ENCODE data around the gene CCSER2.
A peak's percentile ranks its signal among the peaks of the same experiment; 100 is the strongest.

The CCSER2 gene

GRCh38 chr10:84358743-84359142, 30.4 kb downstream of the CCSER2 start:
- no peak for ATAC-seq
- TF ChIP-seq ZC3H10 (CRISPR knock-in tag; IDR thresholded peaks at IDR 0.05): no peak
- TF ChIP-seq PPARA (CRISPR knock-in tag; IDR thresholded peaks at IDR 0.05; ENCODE audit: borderline replicate concordance): no peak
- no peak for TF ChIP-seq ESRRG (CRISPR knock-in tag; IDR thresholded peaks at IDR 0.05)
- no peak for TF ChIP-seq ZNF565 (CRISPR knock-in tag; conservative IDR thresholded peaks at IDR 0.05; ENCODE audit: low read depth)
- no peak for TF ChIP-seq BACH2 (CRISPR knock-in tag; IDR thresholded peaks at IDR 0.05; ENCODE audit: borderline replicate concordance)
- no peak for TF ChIP-seq ZNF8 (CRISPR knock-in tag; IDR thresholded peaks at IDR 0.05)

GRCh38 chr10:84360637-84361365, 32.4 kb downstream of the CCSER2 start:
- peak; percentile 28; the same call in 2 of the 3 replicates for ATAC-seq
- TF ChIP-seq CSRNP3 (CRISPR knock-in tag; IDR thresholded peaks at IDR 0.05) (no peak), PATZ1 (CRISPR knock-in tag; IDR thresholded peaks at IDR 0.05; ENCODE audit: borderline replicate concordance) (no peak), TOX (CRISPR knock-in tag; IDR thresholded peaks at IDR 0.05; ENCODE audit: borderline replicate concordance) (no peak), ZFP3 (CRISPR knock-in tag; IDR thresholded peaks at IDR 0.05) (no peak), RARB (CRISPR knock-in tag; IDR thresholded peaks at IDR 0.05) (no peak), OSR1 (CRISPR knock-in tag; IDR thresholded peaks at IDR 0.05) (no peak), ESRRG (CRISPR knock-in tag; IDR thresholded peaks at IDR 0.05) (no peak), SNAI2 (CRISPR knock-in tag; IDR thresholded peaks at IDR 0.05) (no peak), ZNF565 (CRISPR knock-in tag; conservative IDR thresholded peaks at IDR 0.05; ENCODE audit: low read depth) (no peak), CREB5 (CRISPR knock-in tag; IDR thresholded peaks at IDR 0.05; ENCODE audit: low read depth) (no peak), ZNF70 (CRISPR knock-in tag; IDR thresholded peaks at IDR 0.05) (no peak), GLIS3 (CRISPR knock-in tag; IDR thresholded peaks at IDR 0.05) (no peak), TSHZ2 (CRISPR knock-in tag; IDR thresholded peaks at IDR 0.05) (no peak), BACH2 (CRISPR knock-in tag; IDR thresholded peaks at IDR 0.05; ENCODE audit: borderline replicate concordance) (no peak), TCF4 (CRISPR knock-in tag; IDR thresholded peaks at IDR 0.05; ENCODE audit: borderline replicate concordance) (no peak), ISL1 (CRISPR knock-in tag; IDR thresholded peaks at IDR 0.05) (no peak), ZFP30 (CRISPR knock-in tag; IDR thresholded peaks at IDR 0.05) (no peak), CSDC2 (CRISPR knock-in tag; IDR thresholded peaks at IDR 0.05) (no peak)

GRCh38 chr10:84365335-84365881, 37.0 kb downstream of the CCSER2 start:
- no peak for ATAC-seq
- no peak for TF ChIP-seq ZFP3 (CRISPR knock-in tag; IDR thresholded peaks at IDR 0.05)
- no peak for TF ChIP-seq ISL1 (CRISPR knock-in tag; IDR thresholded peaks at IDR 0.05)

GRCh38 chr10:84366041-84366440, 37.7 kb downstream of the CCSER2 start:
- no peak for ATAC-seq
- TF ChIP-seq POU6F1 (CRISPR knock-in tag; IDR thresholded peaks at IDR 0.05; ENCODE audit: borderline replicate concordance, low read depth): no peak
- no peak for TF ChIP-seq ZFP30 (CRISPR knock-in tag; IDR thresholded peaks at IDR 0.05)
- TF ChIP-seq TOX (CRISPR knock-in tag; IDR thresholded peaks at IDR 0.05; ENCODE audit: borderline replicate concordance): no peak
- no peak for TF ChIP-seq OSR1 (CRISPR knock-in tag; IDR thresholded peaks at IDR 0.05)
- TF ChIP-seq CSDC2 (CRISPR knock-in tag; IDR thresholded peaks at IDR 0.05): no peak
- TF ChIP-seq PATZ1 (CRISPR knock-in tag; IDR thresholded peaks at IDR 0.05; ENCODE audit: borderline replicate concordance): no peak
- no peak for TF ChIP-seq PPARA (CRISPR knock-in tag; IDR thresholded peaks at IDR 0.05; ENCODE audit: borderline replicate concordance)
- no peak for TF ChIP-seq ZFP3 (CRISPR knock-in tag; IDR thresholded peaks at IDR 0.05)

Measured in SK-N-SH treated with all-trans-retinoic acid at 6 μM for 48 hours (cell line).